Type B pancreatic cell (in vitro differentiated cells): Measurements from ENCODE around the gene CREBL2. TPM values are rescaled to one million over a fixed set of nuclear protein-coding genes. Genes with fewer than 3 reads are reported as not detected.
A peak's percentile ranks its signal among the peaks of the same experiment; 100 is the strongest.
"Not testable (repeated sequence)": the region's sequence is repeated elsewhere in the genome, so short reads cannot be mapped to it uniquely, and the experiment has no call there.

Experiments
- DNase-seq: peaks from one replicate; pipeline ENCODE4 v3.0.0; 2021; ENCODE audit warnings: mixed read lengths; ENCODE audit not compliant: unreplicated experiment; ENCODE audit errors: extremely low spot score
- H3K27ac Mint-ChIP-seq: 2 replicates; pipeline ENCODE4 v1.8.0; 2021; ENCODE audit warnings: mild to moderate bottlenecking, mixed read lengths
- H3K27me3 Mint-ChIP-seq: 2 replicates; pipeline ENCODE4 v1.8.0; 2021; ENCODE audit warnings: mixed read lengths
- H3K36me3 Mint-ChIP-seq: 2 replicates; pipeline ENCODE4 v1.8.0; 2021; ENCODE audit warnings: mixed read lengths
- H3K4me1 Mint-ChIP-seq: one replicate; pipeline ENCODE4 v1.8.0; 2021; ENCODE audit warnings: mixed read lengths; ENCODE audit not compliant: unreplicated experiment
- H3K4me3 Mint-ChIP-seq: 2 replicates; pipeline ENCODE4 v1.8.0; 2021; ENCODE audit warnings: mild to moderate bottlenecking, mixed read lengths
- H3K9me3 Mint-ChIP-seq: 2 replicates; pipeline ENCODE4 v1.8.0; 2021; ENCODE audit warnings: mixed read lengths
- CTCF ChIP-seq: fragments of 200-600 bp; sonication (generic); conservative IDR thresholded peaks from 2 replicates; pipeline ENCODE4 v1.5.0; 2021; ENCODE audit warnings: antibody characterized with exemption, mild to moderate bottlenecking
- total RNA-seq: library from RNA; stranded (reverse); gene quantifications from 2 replicates; pipeline ENCODE4 v1.2.1, GENCODE V29; 2021; ENCODE audit warnings: low replicate concordance

CREBL2 gene
- total RNA-seq, 1 donor from 2014 or later, result 11.9 TPM

GRCh38 chr12:12648951-12649650 is 37.4 kb downstream of the CREBL2 start:
- TF ChIP-seq CTCF, result no peak
- Mint-ChIP-seq H3K4me1 (no peaks in the 10 kb centered on the region), H3K36me3 (peaks cover 30% of the 10 kb centered on the region), H3K4me3 (no peak overlapping the region), H3K27ac (no peak overlapping the region), H3K9me3 (peaks cover 15% of the 10 kb centered on the region), H3K27me3 (no peaks in the 10 kb centered on the region)
- DNase-seq, result no peak

- no peak for DNase-seq
- Mint-ChIP-seq H3K9me3 (peaks cover 15% of the 10 kb centered on the region), H3K4me1 (peaks cover 6% of the 10 kb centered on the region), H3K27me3 (no peaks in the 10 kb centered on the region), H3K4me3 (no peak overlapping the region), H3K36me3 (peaks cover 18% of the 10 kb centered on the region), H3K27ac (no peak overlapping the region)
- no peak for TF ChIP-seq CTCF
These were observed 40.1 kb downstream of the CREBL2 start for GRCh38 chr12:12651752-12652151.

GRCh38 chr12:12652704-12653103 is 41.0 kb downstream of the CREBL2 start:
- Mint-ChIP-seq H3K9me3 (peaks cover 15% of the 10 kb centered on the region), H3K36me3 (peaks cover 11% of the 10 kb centered on the region)
- not testable (repeated sequence) for H3K4me1 Mint-ChIP-seq, H3K4me3 Mint-ChIP-seq, H3K27ac Mint-ChIP-seq, H3K27me3 Mint-ChIP-seq, DNase-seq

GRCh38 chr12:12653922-12654321 is 42.2 kb downstream of the CREBL2 start:
- H3K36me3 Mint-ChIP-seq, result peaks cover 6% of the 10 kb centered on the region
- H3K4me1 Mint-ChIP-seq, result peaks cover 6% of the 10 kb centered on the region
- DNase-seq, result no peak
- no peaks in the 10 kb centered on the region for H3K27me3 Mint-ChIP-seq
- no peak for TF ChIP-seq CTCF
- H3K4me3 Mint-ChIP-seq, result no peak overlapping the region
- H3K9me3 Mint-ChIP-seq, result peaks cover 9% of the 10 kb centered on the region
- no peak overlapping the region for H3K27ac Mint-ChIP-seq

GRCh38 chr12:12654691-12655460 is 43.2 kb downstream of the CREBL2 start:
- H3K27me3 Mint-ChIP-seq, result no peaks in the 10 kb centered on the region
- peaks cover 5% of the 10 kb centered on the region for H3K36me3 Mint-ChIP-seq
- DNase-seq, result no peak
- H3K9me3 Mint-ChIP-seq, result peaks cover 9% of the 10 kb centered on the region
- no peak for TF ChIP-seq CTCF
- peaks cover 6% of the 10 kb centered on the region for H3K4me1 Mint-ChIP-seq
- H3K27ac Mint-ChIP-seq, result no peak overlapping the region
- no peak overlapping the region for H3K4me3 Mint-ChIP-seq

- Mint-ChIP-seq H3K4me3 (peak overlapping the region; percentile 6), H3K27ac (peak overlapping the region; percentile 87), H3K27me3 (no peaks in the 10 kb centered on the region), H3K4me1 (peaks cover 6% of the 10 kb centered on the region), H3K9me3 (no peaks in the 10 kb centered on the region), H3K36me3 (no peaks in the 10 kb centered on the region)
- no peak for DNase-seq
- TF ChIP-seq CTCF, result no peak
These were observed 48.5 kb downstream of the CREBL2 start for GRCh38 chr12:12660201-12660600.
